Measurements from ENCODE around the gene PCAT6.
"Not testable (repeated sequence)": the region's sequence is repeated elsewhere in the genome, so short reads cannot be mapped to it uniquely, and the experiment has no call there.

DNA sequence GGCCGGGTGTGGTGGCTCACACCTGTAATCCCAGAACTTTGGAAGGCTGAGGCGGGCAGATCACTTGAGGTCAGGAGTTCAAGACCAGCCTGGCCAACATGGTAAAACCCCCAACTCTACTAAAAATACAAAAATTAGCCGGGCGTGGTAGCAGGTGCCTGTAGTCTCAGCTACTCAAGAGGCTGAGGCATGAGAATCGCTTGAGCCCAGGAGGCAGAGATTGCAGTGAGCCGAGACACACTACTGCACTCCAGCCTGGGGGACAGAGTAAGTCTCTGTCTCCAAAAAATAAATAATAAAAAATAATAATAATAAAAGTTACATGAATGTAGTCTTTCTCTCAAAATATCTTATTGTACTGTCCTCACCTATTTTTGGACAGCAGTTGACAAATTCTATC lies 15.8 kb upstream of the PCAT6 start:
- TF ChIP-seq, protein P1, sequence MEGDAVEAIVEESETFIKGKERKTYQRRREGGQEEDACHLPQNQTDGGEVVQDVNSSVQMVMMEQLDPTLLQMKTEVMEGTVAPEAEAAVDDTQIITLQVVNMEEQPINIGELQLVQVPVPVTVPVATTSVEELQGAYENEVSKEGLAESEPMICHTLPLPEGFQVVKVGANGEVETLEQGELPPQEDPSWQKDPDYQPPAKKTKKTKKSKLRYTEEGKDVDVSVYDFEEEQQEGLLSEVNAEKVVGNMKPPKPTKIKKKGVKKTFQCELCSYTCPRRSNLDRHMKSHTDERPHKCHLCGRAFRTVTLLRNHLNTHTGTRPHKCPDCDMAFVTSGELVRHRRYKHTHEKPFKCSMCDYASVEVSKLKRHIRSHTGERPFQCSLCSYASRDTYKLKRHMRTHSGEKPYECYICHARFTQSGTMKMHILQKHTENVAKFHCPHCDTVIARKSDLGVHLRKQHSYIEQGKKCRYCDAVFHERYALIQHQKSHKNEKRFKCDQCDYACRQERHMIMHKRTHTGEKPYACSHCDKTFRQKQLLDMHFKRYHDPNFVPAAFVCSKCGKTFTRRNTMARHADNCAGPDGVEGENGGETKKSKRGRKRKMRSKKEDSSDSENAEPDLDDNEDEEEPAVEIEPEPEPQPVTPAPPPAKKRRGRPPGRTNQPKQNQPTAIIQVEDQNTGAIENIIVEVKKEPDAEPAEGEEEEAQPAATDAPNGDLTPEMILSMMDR (IDR thresholded peaks at IDR 0.05), result not testable (repeated sequence)
- not testable (repeated sequence) for TF ChIP-seq EZH2 (IDR thresholded peaks at IDR 0.05; ENCODE audit: borderline replicate concordance, insufficient read depth, low read depth, low read length, poor library complexity, severe bottlenecking)
